HEK293 (cell line): ENCODE results near the gene HMGN4.

Experiments
- IKZF3 ChIP-seq: fragments of 450-650 bp; IDR thresholded peaks from 2 replicates; pipeline ENCODE4 v1.5.0; 2018; ENCODE audit warnings: missing biosample characterization, mild to moderate bottlenecking, missing genetic modification characterization, moderate library complexity
- KLF8 ChIP-seq: fragments of 450-650 bp; formaldehyde crosslinking; IDR thresholded peaks from 2 replicates; pipeline ENCODE4 v1.5.1; 2016; ENCODE audit warnings: missing biosample characterization, missing genetic modification characterization
- OSR2 ChIP-seq: fragments of 450-650 bp; formaldehyde crosslinking; IDR thresholded peaks from 2 replicates; pipeline ENCODE4 v1.5.1; 2016; ENCODE audit warnings: missing biosample characterization, missing genetic modification characterization
- PRDM1 ChIP-seq: fragments of 450-650 bp; formaldehyde crosslinking; IDR thresholded peaks from 2 replicates; pipeline ENCODE4; 2016; ENCODE audit warnings: missing biosample characterization, missing genetic modification characterization
- SCRT1 ChIP-seq: fragments of 450-650 bp; formaldehyde crosslinking; IDR thresholded peaks from 2 replicates; pipeline ENCODE4 v1.5.1; 2016; ENCODE audit warnings: missing biosample characterization, missing genetic modification characterization, borderline replicate concordance
- SP7 ChIP-seq: fragments of 450-650 bp; formaldehyde crosslinking; IDR thresholded peaks from 2 replicates; pipeline ENCODE4 v1.5.1; 2016; ENCODE audit warnings: missing biosample characterization, missing genetic modification characterization
- YY1 ChIP-seq: fragments of 450-650 bp; formaldehyde crosslinking; IDR thresholded peaks from 2 replicates; pipeline ENCODE4 v1.5.1; 2018; ENCODE audit warnings: missing biosample characterization, missing genetic modification characterization
- YY2 ChIP-seq: fragments of 450-650 bp; formaldehyde crosslinking; IDR thresholded peaks from 2 replicates; pipeline ENCODE4 v1.5.1; 2016; ENCODE audit warnings: missing biosample characterization, missing genetic modification characterization
- ZIC2 ChIP-seq: fragments of 450-650 bp; formaldehyde crosslinking; IDR thresholded peaks from 2 replicates; pipeline ENCODE4 v1.5.1; 2016; ENCODE audit warnings: missing biosample characterization, missing genetic modification characterization
- ZNF146 ChIP-seq: fragments of 450-650 bp; formaldehyde crosslinking; IDR thresholded peaks from 2 replicates; pipeline ENCODE4 v1.5.1; 2016; ENCODE audit warnings: missing biosample characterization, missing genetic modification characterization
- ZNF155 ChIP-seq: fragments of 450-650 bp; formaldehyde crosslinking; IDR thresholded peaks from 2 replicates; pipeline ENCODE4 v1.5.1; 2016; ENCODE audit warnings: missing biosample characterization, missing genetic modification characterization
- ZNF394 ChIP-seq: fragments of 450-650 bp; formaldehyde crosslinking; IDR thresholded peaks from 2 replicates; pipeline ENCODE4 v1.5.1; 2016; ENCODE audit warnings: missing biosample characterization, missing genetic modification characterization, mild to moderate bottlenecking, moderate library complexity, borderline replicate concordance
- ZNF426 ChIP-seq: fragments of 450-650 bp; formaldehyde crosslinking; IDR thresholded peaks from 2 replicates; pipeline ENCODE4 v1.5.1; 2017; ENCODE audit warnings: missing biosample characterization, missing genetic modification characterization, mild to moderate bottlenecking, inconsistent platforms, moderate library complexity
- ZNF433 ChIP-seq: fragments of 450-650 bp; formaldehyde crosslinking; IDR thresholded peaks from 2 replicates; pipeline ENCODE4 v1.5.1; 2016; ENCODE audit warnings: missing biosample characterization, missing genetic modification characterization, low read depth
- ZNF473 ChIP-seq: fragments of 450-650 bp; formaldehyde crosslinking; IDR thresholded peaks from 2 replicates; pipeline ENCODE4 v1.5.1; 2017; ENCODE audit warnings: missing biosample characterization, missing genetic modification characterization
- ZNF529 ChIP-seq: fragments of 450-650 bp; formaldehyde crosslinking; IDR thresholded peaks from 2 replicates; pipeline ENCODE4 v1.5.1; 2017; ENCODE audit warnings: missing genetic modification characterization, missing biosample characterization; ENCODE audit not compliant: insufficient replicate concordance
- ZNF530 ChIP-seq: fragments of 450-650 bp; formaldehyde crosslinking; IDR thresholded peaks from 2 replicates; pipeline ENCODE4 v1.5.1; 2016; ENCODE audit warnings: low read depth, missing biosample characterization, missing genetic modification characterization
- ZNF558 ChIP-seq: fragments of 450-650 bp; formaldehyde crosslinking; IDR thresholded peaks from 2 replicates; pipeline ENCODE4 v1.5.1; 2016; ENCODE audit warnings: missing biosample characterization, missing genetic modification characterization
- ZNF660 ChIP-seq: fragments of 450-650 bp; IDR thresholded peaks from 2 replicates; pipeline ENCODE4 v1.5.1; 2018; ENCODE audit warnings: missing biosample characterization, mild to moderate bottlenecking, missing genetic modification characterization
- ZNF664 ChIP-seq: fragments of 450-650 bp; formaldehyde crosslinking; IDR thresholded peaks from 2 replicates; pipeline ENCODE4 v1.5.1; 2016; ENCODE audit warnings: missing biosample characterization, missing genetic modification characterization
- ZNF76 ChIP-seq: fragments of 450-650 bp; formaldehyde crosslinking; IDR thresholded peaks from 2 replicates; pipeline ENCODE4; 2016; ENCODE audit warnings: low read depth, missing biosample characterization, missing genetic modification characterization, borderline replicate concordance
- ZNF768 ChIP-seq: fragments of 450-650 bp; formaldehyde crosslinking; IDR thresholded peaks from 2 replicates; pipeline ENCODE4 v1.5.1; 2018; ENCODE audit warnings: missing biosample characterization, mild to moderate bottlenecking, missing genetic modification characterization
- ZNF791 ChIP-seq: fragments of 450-650 bp; formaldehyde crosslinking; IDR thresholded peaks from 2 replicates; pipeline ENCODE4 v1.5.1; 2016; ENCODE audit warnings: missing biosample characterization, missing genetic modification characterization
- ZSCAN23 ChIP-seq: fragments of 450-650 bp; formaldehyde crosslinking; IDR thresholded peaks from 2 replicates; pipeline ENCODE4 v1.5.1; 2016; ENCODE audit warnings: missing biosample characterization, missing genetic modification characterization
- ZSCAN30 ChIP-seq: fragments of 450-650 bp; IDR thresholded peaks from 2 replicates; pipeline ENCODE4 v1.5.1; 2018; ENCODE audit warnings: missing biosample characterization, mild to moderate bottlenecking, missing genetic modification characterization, moderate library complexity
- TF ChIP-seq, protein P1 (sequence below): fragments of 450-650 bp; formaldehyde crosslinking; IDR thresholded peaks from 2 replicates; pipeline ENCODE4 v1.5.1; 2016; ENCODE audit warnings: missing biosample characterization, missing genetic modification characterization
- TF ChIP-seq, protein P2 (sequence below): fragments of 450-650 bp; formaldehyde crosslinking; IDR thresholded peaks from 2 replicates; pipeline ENCODE4 v1.5.1; 2016; ENCODE audit warnings: missing biosample characterization, missing genetic modification characterization
- TF ChIP-seq, protein P3 (sequence below): fragments of 450-650 bp; formaldehyde crosslinking; IDR thresholded peaks from 2 replicates; pipeline ENCODE4 v1.5.1; 2016; ENCODE audit warnings: missing biosample characterization, missing genetic modification characterization
- TF ChIP-seq, protein P4 (sequence below): fragments of 450-650 bp; formaldehyde crosslinking; IDR thresholded peaks from 2 replicates; pipeline ENCODE4 v1.5.1; 2017; ENCODE audit warnings: missing biosample characterization, mild to moderate bottlenecking, missing genetic modification characterization, moderate library complexity
- TF ChIP-seq, protein P5 (sequence below): fragments of 450-650 bp; formaldehyde crosslinking; IDR thresholded peaks from 2 replicates; pipeline ENCODE4 v1.5.0; 2017; ENCODE audit warnings: missing biosample characterization, missing genetic modification characterization, borderline replicate concordance
- TF ChIP-seq, protein P6 (sequence below): fragments of 450-650 bp; formaldehyde crosslinking; IDR thresholded peaks from 2 replicates; pipeline ENCODE4 v1.5.1; 2017; ENCODE audit warnings: missing biosample characterization, missing genetic modification characterization
- TF ChIP-seq, protein P7 (sequence below): fragments of 450-650 bp; formaldehyde crosslinking; IDR thresholded peaks from 2 replicates; pipeline ENCODE4 v1.5.1; 2017; ENCODE audit warnings: missing biosample characterization, missing genetic modification characterization

The HMGN4 gene

DNA sequence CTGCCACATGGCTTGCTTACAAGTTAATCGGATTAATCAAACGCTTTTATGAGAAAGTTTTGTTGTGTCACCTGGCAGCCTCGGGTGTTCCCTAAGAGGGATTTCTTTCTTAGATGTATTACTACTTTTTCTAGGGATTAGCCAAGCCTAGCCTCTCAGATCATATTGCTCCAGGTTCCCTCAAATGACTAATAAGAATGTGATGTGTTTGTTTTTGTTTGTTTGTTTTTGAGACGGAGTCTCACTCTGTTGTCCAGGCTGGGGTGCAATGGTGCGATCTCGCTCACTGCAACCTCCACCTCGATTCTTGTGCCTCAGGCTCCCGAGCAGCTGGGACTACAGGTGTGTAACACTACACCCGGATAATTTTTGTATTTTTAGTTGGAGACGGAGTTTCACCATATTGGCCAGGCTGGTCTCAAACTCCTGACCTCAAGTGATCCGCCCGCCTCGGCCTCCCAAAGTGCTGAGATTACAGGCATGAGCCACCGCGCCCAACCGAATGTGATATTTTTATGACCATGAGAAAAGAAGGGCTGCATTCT is 977 bp downstream of the HMGN4 start (continued):
- TF ChIP-seq ZNF558 (no peak), OSR2 (tag by site-specific recombination) (no peak), ZNF791 (tag by site-specific recombination) (no peak), ZNF426 (tag by site-specific recombination) (no peak), YY1 (no peak), ZNF664 (tag by site-specific recombination) (no peak), IKZF3 (tag by site-specific recombination) (no peak), ZNF660 (tag by site-specific recombination) (no peak), ZNF473 (no peak), ZNF394 (tag by site-specific recombination) (no peak), SP7 (tag by site-specific recombination) (peak; percentile 18; the same call in 1 of the 2 replicates), ZSCAN30 (tag by site-specific recombination) (no peak), ZSCAN23 (tag by site-specific recombination) (no peak), ZNF433 (no peak), ZNF529 (tag by site-specific recombination) (no peak), SCRT1 (tag by site-specific recombination) (peak; percentile 43; the same call in 1 of the 2 replicates), ZNF530 (tag by site-specific recombination) (no peak), ZNF768 (tag by site-specific recombination) (no peak), ZNF155 (tag by site-specific recombination) (no peak), KLF8 (tag by site-specific recombination) (no peak), ZNF146 (no peak), YY2 (tag by site-specific recombination) (no peak), ZNF76 (tag by site-specific recombination) (no peak), ZIC2 (tag by site-specific recombination) (no peak), PRDM1 (no peak)
- TF ChIP-seq, protein P1, sequence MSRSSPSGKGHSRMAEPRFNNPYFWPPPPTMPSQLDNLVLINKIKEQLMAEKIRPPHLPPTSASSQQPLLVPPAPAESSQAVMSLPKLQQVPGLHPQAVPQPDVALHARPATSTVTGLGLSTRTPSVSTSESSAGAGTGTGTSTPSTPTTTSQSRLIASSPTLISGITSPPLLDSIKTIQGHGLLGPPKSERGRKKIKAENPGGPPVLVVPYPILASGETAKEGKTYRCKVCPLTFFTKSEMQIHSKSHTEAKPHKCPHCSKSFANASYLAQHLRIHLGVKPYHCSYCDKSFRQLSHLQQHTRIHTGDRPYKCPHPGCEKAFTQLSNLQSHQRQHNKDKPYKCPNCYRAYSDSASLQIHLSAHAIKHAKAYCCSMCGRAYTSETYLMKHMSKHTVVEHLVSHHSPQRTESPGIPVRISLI: 0 out of 2 replicates have a peak, but pooled peaks have one; percentile 38
- TF ChIP-seq, protein P2, sequence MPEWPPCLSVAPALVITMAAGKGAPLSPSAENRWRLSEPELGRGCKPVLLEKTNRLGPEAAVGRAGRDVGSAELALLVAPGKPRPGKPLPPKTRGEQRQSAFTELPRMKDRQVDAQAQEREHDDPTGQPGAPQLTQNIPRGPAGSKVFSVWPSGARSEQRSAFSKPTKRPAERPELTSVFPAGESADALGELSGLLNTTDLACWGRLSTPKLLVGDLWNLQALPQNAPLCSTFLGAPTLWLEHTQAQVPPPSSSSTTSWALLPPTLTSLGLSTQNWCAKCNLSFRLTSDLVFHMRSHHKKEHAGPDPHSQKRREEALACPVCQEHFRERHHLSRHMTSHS: no peak
- TF ChIP-seq, protein P3, sequence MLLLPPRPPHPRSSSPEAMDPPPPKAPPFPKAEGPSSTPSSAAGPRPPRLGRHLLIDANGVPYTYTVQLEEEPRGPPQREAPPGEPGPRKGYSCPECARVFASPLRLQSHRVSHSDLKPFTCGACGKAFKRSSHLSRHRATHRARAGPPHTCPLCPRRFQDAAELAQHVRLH (tag by site-specific recombination): no peak
- TF ChIP-seq, protein P4, sequence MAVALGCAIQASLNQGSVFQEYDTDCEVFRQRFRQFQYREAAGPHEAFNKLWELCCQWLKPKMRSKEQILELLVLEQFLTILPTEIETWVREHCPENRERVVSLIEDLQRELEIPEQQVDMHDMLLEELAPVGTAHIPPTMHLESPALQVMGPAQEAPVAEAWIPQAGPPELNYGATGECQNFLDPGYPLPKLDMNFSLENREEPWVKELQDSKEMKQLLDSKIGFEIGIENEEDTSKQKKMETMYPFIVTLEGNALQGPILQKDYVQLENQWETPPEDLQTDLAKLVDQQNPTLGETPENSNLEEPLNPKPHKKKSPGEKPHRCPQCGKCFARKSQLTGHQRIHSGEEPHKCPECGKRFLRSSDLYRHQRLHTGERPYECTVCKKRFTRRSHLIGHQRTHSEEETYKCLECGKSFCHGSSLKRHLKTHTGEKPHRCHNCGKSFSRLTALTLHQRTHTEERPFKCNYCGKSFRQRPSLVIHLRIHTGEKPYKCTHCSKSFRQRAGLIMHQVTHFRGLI (tag by site-specific recombination): peak; percentile 98
- TF ChIP-seq, protein P5, sequence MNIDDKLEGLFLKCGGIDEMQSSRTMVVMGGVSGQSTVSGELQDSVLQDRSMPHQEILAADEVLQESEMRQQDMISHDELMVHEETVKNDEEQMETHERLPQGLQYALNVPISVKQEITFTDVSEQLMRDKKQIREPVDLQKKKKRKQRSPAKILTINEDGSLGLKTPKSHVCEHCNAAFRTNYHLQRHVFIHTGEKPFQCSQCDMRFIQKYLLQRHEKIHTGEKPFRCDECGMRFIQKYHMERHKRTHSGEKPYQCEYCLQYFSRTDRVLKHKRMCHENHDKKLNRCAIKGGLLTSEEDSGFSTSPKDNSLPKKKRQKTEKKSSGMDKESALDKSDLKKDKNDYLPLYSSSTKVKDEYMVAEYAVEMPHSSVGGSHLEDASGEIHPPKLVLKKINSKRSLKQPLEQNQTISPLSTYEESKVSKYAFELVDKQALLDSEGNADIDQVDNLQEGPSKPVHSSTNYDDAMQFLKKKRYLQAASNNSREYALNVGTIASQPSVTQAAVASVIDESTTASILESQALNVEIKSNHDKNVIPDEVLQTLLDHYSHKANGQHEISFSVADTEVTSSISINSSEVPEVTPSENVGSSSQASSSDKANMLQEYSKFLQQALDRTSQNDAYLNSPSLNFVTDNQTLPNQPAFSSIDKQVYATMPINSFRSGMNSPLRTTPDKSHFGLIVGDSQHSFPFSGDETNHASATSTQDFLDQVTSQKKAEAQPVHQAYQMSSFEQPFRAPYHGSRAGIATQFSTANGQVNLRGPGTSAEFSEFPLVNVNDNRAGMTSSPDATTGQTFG: no peak
- TF ChIP-seq, protein P6, sequence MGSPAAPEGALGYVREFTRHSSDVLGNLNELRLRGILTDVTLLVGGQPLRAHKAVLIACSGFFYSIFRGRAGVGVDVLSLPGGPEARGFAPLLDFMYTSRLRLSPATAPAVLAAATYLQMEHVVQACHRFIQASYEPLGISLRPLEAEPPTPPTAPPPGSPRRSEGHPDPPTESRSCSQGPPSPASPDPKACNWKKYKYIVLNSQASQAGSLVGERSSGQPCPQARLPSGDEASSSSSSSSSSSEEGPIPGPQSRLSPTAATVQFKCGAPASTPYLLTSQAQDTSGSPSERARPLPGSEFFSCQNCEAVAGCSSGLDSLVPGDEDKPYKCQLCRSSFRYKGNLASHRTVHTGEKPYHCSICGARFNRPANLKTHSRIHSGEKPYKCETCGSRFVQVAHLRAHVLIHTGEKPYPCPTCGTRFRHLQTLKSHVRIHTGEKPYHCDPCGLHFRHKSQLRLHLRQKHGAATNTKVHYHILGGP (tag by site-specific recombination): no peak
- TF ChIP-seq, protein P7, sequence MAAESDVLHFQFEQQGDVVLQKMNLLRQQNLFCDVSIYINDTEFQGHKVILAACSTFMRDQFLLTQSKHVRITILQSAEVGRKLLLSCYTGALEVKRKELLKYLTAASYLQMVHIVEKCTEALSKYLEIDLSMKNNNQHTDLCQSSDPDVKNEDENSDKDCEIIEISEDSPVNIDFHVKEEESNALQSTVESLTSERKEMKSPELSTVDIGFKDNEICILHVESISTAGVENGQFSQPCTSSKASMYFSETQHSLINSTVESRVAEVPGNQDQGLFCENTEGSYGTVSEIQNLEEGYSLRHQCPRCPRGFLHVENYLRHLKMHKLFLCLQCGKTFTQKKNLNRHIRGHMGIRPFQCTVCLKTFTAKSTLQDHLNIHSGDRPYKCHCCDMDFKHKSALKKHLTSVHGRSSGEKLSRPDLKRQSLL (tag by site-specific recombination): no peak
